ENCODE results near the gene AKAP6.

The AKAP6 gene

GRCh38 chr14:32304296-32304695 is 24.8 kb upstream of the AKAP6 start:
- DNase-seq, result no peak
- H3K27me3 Mint-ChIP-seq (ENCODE audit: low read depth, poor library complexity), result no peaks in the 10 kb centered on the region
- no peaks in the 10 kb centered on the region for H3K36me3 Mint-ChIP-seq (ENCODE audit: low read depth)
- H3K4me1 Mint-ChIP-seq, result no peaks in the 10 kb centered on the region
- TF ChIP-seq CTCF (IDR thresholded peaks at IDR 0.05), result no peak
- H3K4me3 Mint-ChIP-seq, result no peak overlapping the region
- H3K9me3 Mint-ChIP-seq, result no peaks in the 10 kb centered on the region
- no peak overlapping the region for H3K27ac Mint-ChIP-seq

- Mint-ChIP-seq H3K27ac (no peak overlapping the region), H3K9me3 (no peaks in the 10 kb centered on the region), H3K36me3 (ENCODE audit: low read depth) (no peaks in the 10 kb centered on the region), H3K27me3 (ENCODE audit: low read depth, poor library complexity) (no peaks in the 10 kb centered on the region), H3K4me3 (no peak overlapping the region), H3K4me1 (no peaks in the 10 kb centered on the region)
- DNase-seq, result no peak
- no peak for TF ChIP-seq CTCF (IDR thresholded peaks at IDR 0.05)
These were observed 22.5 kb upstream of the AKAP6 start for GRCh38 chr14:32306549-32306948.

GRCh38 chr14:32307881-32308582 is 21.1 kb upstream of the AKAP6 start:
- Mint-ChIP-seq H3K4me1 (peaks cover 8% of the 10 kb centered on the region), H3K4me3 (no peak overlapping the region), H3K36me3 (ENCODE audit: low read depth) (no peaks in the 10 kb centered on the region), H3K27me3 (ENCODE audit: low read depth, poor library complexity) (no peaks in the 10 kb centered on the region), H3K27ac (peak overlapping the region; percentile 20), H3K9me3 (no peaks in the 10 kb centered on the region)
- TF ChIP-seq CTCF (IDR thresholded peaks at IDR 0.05), result no peak
- DNase-seq, result no peak

- DNase-seq, result no peak
- Mint-ChIP-seq H3K27ac (no peak overlapping the region), H3K4me1 (peaks cover 8% of the 10 kb centered on the region), H3K27me3 (ENCODE audit: low read depth, poor library complexity) (no peaks in the 10 kb centered on the region), H3K9me3 (no peaks in the 10 kb centered on the region), H3K4me3 (no peak overlapping the region), H3K36me3 (ENCODE audit: low read depth) (no peaks in the 10 kb centered on the region)
- TF ChIP-seq CTCF (IDR thresholded peaks at IDR 0.05), result no peak
These were observed 18.2 kb upstream of the AKAP6 start for GRCh38 chr14:32310876-32311275.

- Mint-ChIP-seq H3K27me3 (ENCODE audit: low read depth, poor library complexity) (no peaks in the 10 kb centered on the region), H3K4me3 (no peak overlapping the region), H3K27ac (no peak overlapping the region), H3K36me3 (ENCODE audit: low read depth) (no peaks in the 10 kb centered on the region), H3K4me1 (peaks cover 8% of the 10 kb centered on the region), H3K9me3 (no peaks in the 10 kb centered on the region)
- no peak for DNase-seq
- no peak for TF ChIP-seq CTCF (IDR thresholded peaks at IDR 0.05)
These were observed 17.6 kb upstream of the AKAP6 start for GRCh38 chr14:32311294-32312009.

GRCh38 chr14:32312010-32312331 is 17.1 kb upstream of the AKAP6 start:
- Mint-ChIP-seq H3K4me3 (no peak overlapping the region), H3K36me3 (ENCODE audit: low read depth) (no peaks in the 10 kb centered on the region), H3K4me1 (peaks cover 8% of the 10 kb centered on the region), H3K27ac (no peak overlapping the region), H3K9me3 (no peaks in the 10 kb centered on the region), H3K27me3 (ENCODE audit: low read depth, poor library complexity) (no peaks in the 10 kb centered on the region)
- no peak for TF ChIP-seq CTCF (IDR thresholded peaks at IDR 0.05)
- no peak for DNase-seq
